GM23248 (cell line): ENCODE results near the gene DMBT1. TPM values are rescaled to one million over a fixed set of nuclear protein-coding genes. Genes with fewer than 3 reads are reported as not detected.

Experiments used
- DNase-seq: peaks from one replicate; pipeline ENCODE4 v3.0.0-alpha.2; 2015
- H2AFZ ChIP-seq: fragments of 200-600 bp; sonication (generic); 2 replicates; pipeline ENCODE4 v1.6.1; 2016; ENCODE audit warnings: antibody characterized with exemption
- H3F3A ChIP-seq: fragments of 200-600 bp; sonication (generic); 2 replicates; pipeline ENCODE4 v1.6.1; 2016; ENCODE audit warnings: mild to moderate bottlenecking, antibody characterized with exemption, mixed run types; ENCODE audit not compliant: insufficient read depth
- H3K27ac ChIP-seq: fragments of 200-600 bp; sonication (generic); 2 replicates; pipeline ENCODE4 v1.5.1; 2016; ENCODE audit warnings: mild to moderate bottlenecking
- H3K27me3 ChIP-seq: fragments of 200-600 bp; sonication (generic); replicated peaks from 2 replicates; pipeline ENCODE4 v1.6.1; 2016; ENCODE audit warnings: mild to moderate bottlenecking; ENCODE audit not compliant: insufficient read depth
- H3K36me3 ChIP-seq: fragments of 200-600 bp; sonication (generic); 2 replicates; pipeline ENCODE4 v1.6.1; 2016; ENCODE audit warnings: low read depth, mild to moderate bottlenecking
- H3K4me1 ChIP-seq: fragments of 200-600 bp; sonication (generic); 2 replicates; pipeline ENCODE4 v1.6.1; 2016; ENCODE audit warnings: mild to moderate bottlenecking; ENCODE audit not compliant: insufficient read depth
- H3K4me2 ChIP-seq: fragments of 200-600 bp; sonication (generic); one replicate; pipeline ENCODE4 v1.6.1; 2016; ENCODE audit warnings: mild to moderate bottlenecking; ENCODE audit not compliant: unreplicated experiment
- H3K4me3 ChIP-seq: fragments of 200-600 bp; sonication (generic); 2 replicates; pipeline ENCODE4 v1.5.1; 2016; ENCODE audit warnings: mild to moderate bottlenecking
- H3K79me2 ChIP-seq: fragments of 200-600 bp; sonication (generic); 2 replicates; pipeline ENCODE4 v1.6.1; 2016; ENCODE audit warnings: mild to moderate bottlenecking; ENCODE audit not compliant: insufficient read depth
- H3K9ac ChIP-seq: fragments of 200-600 bp; sonication (generic); 2 replicates; pipeline ENCODE4 v1.6.1; 2016; ENCODE audit warnings: mild to moderate bottlenecking
- H3K9me2 ChIP-seq: fragments of 200-600 bp; sonication (generic); 2 replicates; pipeline ENCODE4 v1.6.1; 2016; ENCODE audit warnings: mixed run types, mild to moderate bottlenecking, moderate library complexity; ENCODE audit not compliant: insufficient read depth
- H3K9me3 ChIP-seq: fragments of 200-600 bp; sonication (generic); one replicate; pipeline ENCODE4 v1.6.1; 2017; ENCODE audit warnings: low read depth
- H4K20me1 ChIP-seq: fragments of 200-600 bp; sonication (generic); 2 replicates; pipeline ENCODE4 v1.6.0; 2016; ENCODE audit not compliant: insufficient read depth
- EZH2 ChIP-seq: fragments of 200-600 bp; sonication (generic); IDR thresholded peaks from 2 replicates; pipeline ENCODE4 v1.6.1; 2018; ENCODE audit warnings: antibody characterized with exemption, mild to moderate bottlenecking; ENCODE audit not compliant: insufficient read depth, poor library complexity, severe bottlenecking
- EZH2phosphoT487 ChIP-seq: fragments of 200-600 bp; sonication (generic); IDR thresholded peaks from 2 replicates; pipeline ENCODE4 v1.6.1; 2018; ENCODE audit warnings: antibody characterized with exemption, moderate library complexity, mild to moderate bottlenecking, low read depth; ENCODE audit not compliant: insufficient read depth
- WGBS, 2 experiments: methylation state at CpG; one replicate each; pipeline ENCODE4 v1.1.6; 2015 to 2017; ENCODE audit warnings: low lambda C conversion rate in 2 of 2, low coverage in 1 of 2; ENCODE audit errors: missing lambda C conversion rate in 2 of 2; 5-methylcytosine and 5-hydroxymethylcytosine counted together
- in situ Hi-C: fragments of 300-500 bp; cut with MboI; formaldehyde crosslinking; loops from 2 replicates; pipeline ENCODE4 v1.15.0; 2020
- polyA plus RNA-seq: library from polyadenylated mRNA; unstranded; fragments of >200 nt; fragmentation: Nextera tagmentation; extraction: Ambion mirVana; gene quantifications from 2 replicates; pipeline ENCODE4 v1.2.1, GENCODE V29; 2016
- total RNA-seq: library from RNA; depleted of rRNA; stranded (reverse); fragments of >200 nt; shearing (Covaris generic); gene quantifications from 2 replicates; pipeline ENCODE4 v1.2.3, GENCODE V29; 2014

Gene DMBT1
- total and polyA plus RNA-seq, 2 experiments from 2014 or later: not detected

DNA sequence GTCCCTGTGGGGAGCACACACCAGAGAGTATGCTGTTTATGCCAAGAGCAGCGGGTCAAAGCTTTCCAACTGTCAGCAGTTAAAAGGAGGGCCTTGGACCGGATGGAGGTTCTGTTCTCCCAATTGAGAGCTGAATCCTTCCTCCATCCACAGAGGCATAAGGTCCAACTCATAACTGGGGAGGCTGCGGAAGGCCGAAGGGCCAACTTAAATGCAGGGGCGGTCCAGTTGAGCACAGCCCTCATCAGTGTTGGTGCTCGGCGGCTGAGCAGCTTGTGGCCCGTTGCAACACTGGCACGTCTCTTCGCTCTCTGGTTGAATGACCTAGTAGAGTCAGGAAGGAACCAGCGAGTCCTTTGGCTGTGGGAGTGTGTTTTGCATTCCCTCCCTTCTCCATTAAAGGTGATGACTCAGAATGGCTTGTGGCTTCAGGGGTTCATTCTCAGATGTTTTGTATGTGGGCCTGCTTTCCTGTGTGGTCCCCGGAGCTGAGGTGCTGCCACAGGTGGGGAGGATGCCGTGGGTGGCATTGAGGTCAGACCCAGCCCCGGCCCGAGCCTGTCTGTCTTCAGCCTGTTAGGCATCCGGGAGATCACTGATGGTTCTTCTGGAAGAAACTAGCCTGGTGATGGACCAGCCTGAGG, 44.8 kb upstream of the DMBT1 start:
- TF ChIP-seq EZH2 (no peak), EZH2phosphoT487 (no peak)
- in situ Hi-C loops: no loop called here

DNA sequence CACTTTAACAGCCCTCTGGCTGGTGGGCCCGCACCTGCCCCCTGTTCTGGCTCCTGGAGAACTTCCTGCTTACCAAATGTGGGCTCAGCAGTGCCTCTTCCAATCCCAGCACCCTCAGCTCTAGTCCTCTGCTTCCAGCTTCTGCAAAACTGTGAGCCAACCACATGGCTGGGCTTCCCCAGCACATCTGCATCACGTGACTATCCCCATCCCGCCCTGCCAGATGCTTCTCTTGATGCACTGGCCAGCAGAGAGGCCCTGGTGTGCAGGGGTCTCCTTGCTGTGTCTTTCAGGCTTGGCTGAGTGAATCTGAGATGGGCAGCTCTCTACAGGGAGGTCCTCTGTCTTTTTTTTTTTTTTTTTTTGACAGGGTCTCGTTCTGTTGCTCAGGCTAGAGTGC, 43.8 kb upstream of the DMBT1 start:
- no peaks in the 10 kb centered on the region for H3F3A ChIP-seq
- no peak overlapping the region for H2AFZ ChIP-seq
- no peak overlapping the region for H3K27ac ChIP-seq
- in situ Hi-C loops: no loop called here
- H3K79me2 ChIP-seq: no peaks in the 10 kb centered on the region
- no peaks in the 10 kb centered on the region for H3K36me3 ChIP-seq
- H3K9ac ChIP-seq: no peak overlapping the region
- no peak for DNase-seq
- H3K4me2 ChIP-seq: no peak overlapping the region
- no peak overlapping the region for H3K4me3 ChIP-seq
- no peaks in the 10 kb centered on the region for H3K9me3 ChIP-seq
- peaks cover 5% of the 10 kb centered on the region; the same call in 1 of the 2 replicates for H3K4me1 ChIP-seq
- H4K20me1 ChIP-seq: no peaks in the 10 kb centered on the region
- TF ChIP-seq EZH2: no peak
- TF ChIP-seq EZH2phosphoT487: no peak
- no peaks in the 10 kb centered on the region for H3K27me3 ChIP-seq
- no peaks in the 10 kb centered on the region for H3K9me2 ChIP-seq
- WGBS, 2 experiments: 42 to 46% methylated on average over 4 of the region's 4 CpGs

More for the DNA sequence above, 44.8 kb upstream of the DMBT1 start:
- H4K20me1 ChIP-seq: no peaks in the 10 kb centered on the region
- H2AFZ ChIP-seq: no peak overlapping the region
- no peaks in the 10 kb centered on the region for H3K9me2 ChIP-seq
- no peaks in the 10 kb centered on the region for H3K4me1 ChIP-seq
- H3K27me3 ChIP-seq: no peaks in the 10 kb centered on the region
- no peaks in the 10 kb centered on the region; the same call in 1 of the 2 replicates for H3K36me3 ChIP-seq
- peak; percentile 49 for DNase-seq
- H3F3A ChIP-seq: no peaks in the 10 kb centered on the region
- no peak overlapping the region for H3K27ac ChIP-seq
- H3K79me2 ChIP-seq: no peaks in the 10 kb centered on the region
- H3K9me3 ChIP-seq: no peaks in the 10 kb centered on the region
- no peak overlapping the region for H3K4me2 ChIP-seq
- no peak overlapping the region for H3K4me3 ChIP-seq
- no peak overlapping the region for H3K9ac ChIP-seq
- WGBS, 2 experiments: 84 to 92% methylated on average over 16 of the region's 16 CpGs

DNA sequence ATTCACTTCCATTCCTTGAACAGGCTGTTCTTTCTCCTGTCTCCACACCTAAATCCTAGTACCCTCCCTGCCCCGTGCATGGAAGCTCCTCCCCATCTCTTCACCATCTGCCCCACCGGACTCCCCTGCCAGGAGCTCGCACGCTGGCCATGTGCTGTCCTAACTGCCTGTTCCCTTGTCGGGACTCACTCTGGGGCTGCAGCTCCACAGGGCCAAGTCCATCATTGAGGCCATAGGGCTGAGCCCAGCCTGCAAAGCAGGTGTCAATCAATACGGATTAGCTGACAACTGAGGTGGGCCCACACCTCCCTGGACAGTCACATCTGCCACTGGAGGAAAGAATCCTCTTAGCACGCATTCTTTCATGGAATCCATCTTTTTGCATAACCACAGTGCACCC, 41.4 kb upstream of the DMBT1 start:
- Histone ChIP-seq H3K4me3 (no peak overlapping the region), H3F3A (no peaks in the 10 kb centered on the region), H3K9me2 (no peaks in the 10 kb centered on the region), H3K27ac (no peak overlapping the region), H4K20me1 (no peaks in the 10 kb centered on the region), H3K9me3 (no peaks in the 10 kb centered on the region), H3K79me2 (no peaks in the 10 kb centered on the region), H3K9ac (no peak overlapping the region), H3K4me1 (peaks cover 5% of the 10 kb centered on the region; the same call in 1 of the 2 replicates), H3K4me2 (no peak overlapping the region), H3K36me3 (no peaks in the 10 kb centered on the region), H3K27me3 (no peaks in the 10 kb centered on the region; the same call in 1 of the 2 replicates), H2AFZ (no peak overlapping the region)
- TF ChIP-seq EZH2phosphoT487: no peak
- no peak for TF ChIP-seq EZH2
- DNase-seq: no peak
- WGBS, 2 experiments: 77 to 78% methylated on average over 7 of the region's 7 CpGs
- in situ Hi-C loops: no loop called here

DNA sequence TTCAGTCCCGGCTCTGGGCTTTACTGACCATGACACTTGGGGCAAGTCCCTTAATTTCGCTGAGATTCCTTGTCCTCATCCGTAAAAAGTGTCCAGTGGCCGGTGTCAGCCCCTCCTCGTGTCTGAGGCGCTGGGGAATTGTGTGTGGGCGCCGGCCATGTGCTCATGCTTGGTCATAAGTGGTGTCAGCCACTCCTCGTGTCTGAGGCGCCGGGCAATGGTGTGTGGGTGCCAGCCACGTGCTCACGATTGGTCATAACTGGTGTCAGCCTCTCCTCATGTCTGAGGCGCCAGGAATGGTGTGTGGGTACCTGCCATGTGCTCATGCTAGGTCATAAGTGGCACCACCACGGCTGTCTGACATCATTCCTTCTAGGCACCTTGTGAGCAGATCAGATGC, 40.7 kb upstream of the DMBT1 start:
- no peaks in the 10 kb centered on the region; the same call in 1 of the 2 replicates for H3K27me3 ChIP-seq

More for the DNA sequence above, 40.7 kb upstream of the DMBT1 start:
- Histone ChIP-seq H3K9ac (no peak overlapping the region), H3K79me2 (no peaks in the 10 kb centered on the region), H3K9me3 (no peaks in the 10 kb centered on the region), H3K27ac (no peak overlapping the region), H3K4me1 (peaks cover 5% of the 10 kb centered on the region; the same call in 1 of the 2 replicates), H3K4me2 (no peak overlapping the region), H3K4me3 (no peak overlapping the region), H3K9me2 (no peaks in the 10 kb centered on the region), H3F3A (no peaks in the 10 kb centered on the region), H4K20me1 (no peaks in the 10 kb centered on the region), H2AFZ (no peak overlapping the region), H3K36me3 (no peaks in the 10 kb centered on the region)
- no peak for DNase-seq
- WGBS, 2 experiments: 82% methylated on average over 15 of the region's 15 CpGs
- in situ Hi-C loops: no loop called here
- TF ChIP-seq EZH2phosphoT487 (no peak), EZH2 (no peak)
